A549 (cell line): ENCODE measurements around the gene PRR12. TPM values are rescaled to one million over a fixed set of nuclear protein-coding genes. Genes with fewer than 3 reads are reported as not detected.
A peak's percentile ranks its signal among the peaks of the same experiment; 100 is the strongest.

Experiments
- ATAC-seq, 2 experiments: fragments of 200-7000 bp in 1 of 2; fragments of >200 bp in 1 of 2; cut with Nextera tagmentation in 1 of 2; cut with Tn5 transposase in 1 of 2; 3 replicates each; pipeline versions ENCODE4 v1.8.0 to v1.9.1; 2018 to 2020; ENCODE audit warnings: mild to moderate bottlenecking in 1 of 2, moderate library complexity in 1 of 2
- CTCF ChIA-PET: fragments of 300-600 bp; sonication (Branson Sonifier 250); formaldehyde crosslinking; extraction: SDS; loops from one replicate; lab custom pipeline; 2021; ENCODE audit warnings: antibody characterized with exemption, inconsistent platforms; lab: Yijun Ruan, JAX
- POLR2A ChIA-PET: fragments of 350-600 bp; formaldehyde crosslinking; extraction: SDS; loops from one replicate; lab custom pipeline; 2021; ENCODE audit warnings: antibody characterized with exemption, inconsistent platforms; lab: Yijun Ruan, JAX
- DNase-seq, 2 experiments: peaks; one replicate each; pipeline versions ENCODE4 v3.0.0 to v3.0.0-alpha.2; 2011 to 2016; ENCODE audit warnings: low read depth in 1 of 2, low spot score in 1 of 2
- FAIRE-seq: peaks from 2 replicates; lab custom pipeline; 2011; peaks lifted over from hg19 to GRCh38; lab: Jason Lieb, UNC
- H3K27ac ChIP-seq, 2 experiments: fragments of >200 bp; sonication (Bioruptor Twin); formaldehyde crosslinking; 3 replicates each; pipeline ENCODE4 v1.5.1; 2016 to 2017
- H3K4me1 ChIP-seq: fragments of >200 bp; sonication (Bioruptor Twin); formaldehyde crosslinking; 3 replicates; pipeline ENCODE4 v1.6.1; 2016
- H3K4me2 ChIP-seq: fragments of >200 bp; sonication (Bioruptor Twin); formaldehyde crosslinking; 3 replicates; pipeline ENCODE4 v1.6.1; 2016
- H3K4me3 ChIP-seq: fragments of >200 bp; sonication (Bioruptor Twin); formaldehyde crosslinking; 3 replicates; pipeline ENCODE4 v1.5.1; 2016
- H3K9me3 ChIP-seq: fragments of >200 bp; sonication (Bioruptor Twin); formaldehyde crosslinking; 3 replicates; pipeline ENCODE4 v1.6.1; 2016
- BCL3 ChIP-seq: fragments of >200 bp; sonication (Bioruptor Twin); formaldehyde crosslinking; IDR thresholded peaks from 3 replicates; pipeline ENCODE4 v1.6.1; 2016
- CBX2 ChIP-seq: fragments of 200-600 bp; sonication (generic); IDR thresholded peaks from 2 replicates; pipeline ENCODE4 v1.6.1; 2016; ENCODE audit warnings: low read depth, mild to moderate bottlenecking, borderline replicate concordance
- CBX8 ChIP-seq: fragments of 200-600 bp; sonication (generic); IDR thresholded peaks from 2 replicates; pipeline ENCODE4 v1.6.1; 2016
- CEBPB ChIP-seq, 2 experiments: fragments of >200 bp in 1 of 2; sonication (Bioruptor Twin) in 1 of 2; formaldehyde crosslinking in 1 of 2; IDR thresholded peaks; 2 replicates each; pipeline ENCODE4 v1.6.1; 2012 to 2016
- EHF ChIP-seq: fragments of 250-450 bp; sonication (Bioruptor Pico); IDR thresholded peaks from 2 replicates; pipeline ENCODE4 v1.5.0; 2020; ENCODE audit warnings: mild to moderate bottlenecking
- EP300 ChIP-seq, 2 experiments: fragments of >200 bp; sonication (Bioruptor Twin); formaldehyde crosslinking; IDR thresholded peaks; 2 replicates in 1 of 2; 3 replicates in 1 of 2; pipeline ENCODE4 v1.6.1; 2016 to 2017
- ESRRA ChIP-seq: fragments of 150-350 bp; IDR thresholded peaks from 2 replicates; pipeline ENCODE4 v1.6.1; 2014; ENCODE audit warnings: mild to moderate bottlenecking, low read length, borderline replicate concordance
- FOSB ChIP-seq: fragments of 250-450 bp; sonication (Bioruptor Pico); IDR thresholded peaks from 2 replicates; pipeline ENCODE4 v1.5.0; 2020; ENCODE audit warnings: mild to moderate bottlenecking, moderate library complexity
- FOSL2 ChIP-seq, 2 experiments: fragments of 450-650 bp in 1 of 2; fragments of >200 bp in 1 of 2; sonication (Bioruptor Twin) in 1 of 2; formaldehyde crosslinking; IDR thresholded peaks; 2 replicates each; pipeline versions ENCODE4 v1.5.0 to v1.6.1; 2016 to 2020; ENCODE audit warnings: mild to moderate bottlenecking in 1 of 2, moderate library complexity in 1 of 2
- FOXS1 ChIP-seq: fragments of 250-450 bp; sonication (Bioruptor Pico); IDR thresholded peaks from 2 replicates; pipeline ENCODE4 v1.5.0; 2020; ENCODE audit warnings: mild to moderate bottlenecking, moderate library complexity
- GATA3 ChIP-seq: IDR thresholded peaks from 2 replicates; pipeline ENCODE4 v1.6.1; 2012; ENCODE audit warnings: borderline replicate concordance
- HDAC2 ChIP-seq: fragments of 200-600 bp; sonication (generic); IDR thresholded peaks from 2 replicates; pipeline ENCODE4 v1.6.1; 2016
- HES2 ChIP-seq: fragments of >200 bp; sonication (Bioruptor Twin); formaldehyde crosslinking; IDR thresholded peaks from 2 replicates; pipeline ENCODE4 v1.6.1; 2016
- HEYL ChIP-seq: fragments of 250-450 bp; sonication (Bioruptor Pico); IDR thresholded peaks from 2 replicates; pipeline ENCODE4 v1.8.0; 2021; ENCODE audit warnings: mild to moderate bottlenecking, moderate library complexity
- HOXB13 ChIP-seq: fragments of 250-450 bp; sonication (Bioruptor Pico); IDR thresholded peaks from 2 replicates; pipeline ENCODE4 v1.5.0; 2020; ENCODE audit warnings: low read depth, mild to moderate bottlenecking, moderate library complexity
- HOXB5 ChIP-seq: fragments of 250-450 bp; sonication (Bioruptor Pico); IDR thresholded peaks from 2 replicates; pipeline ENCODE4 v1.5.0; 2020; ENCODE audit warnings: mild to moderate bottlenecking, moderate library complexity
- JUN ChIP-seq, 2 experiments: fragments of >200 bp; sonication (Bioruptor Twin); formaldehyde crosslinking; IDR thresholded peaks; 2 replicates in 1 of 2; 3 replicates in 1 of 2; pipeline ENCODE4 v1.6.1; 2016 to 2017
- JUNB ChIP-seq: fragments of >200 bp; sonication (Bioruptor Twin); formaldehyde crosslinking; IDR thresholded peaks from 2 replicates; pipeline ENCODE4 v1.6.1; 2016
- KDM1A ChIP-seq: fragments of 200-600 bp; sonication (generic); IDR thresholded peaks from 2 replicates; pipeline ENCODE4 v1.6.1; 2016; ENCODE audit warnings: low read depth, mild to moderate bottlenecking
- MAX ChIP-seq: IDR thresholded peaks from 2 replicates; pipeline ENCODE4 v1.6.1; 2012
- PHF8 ChIP-seq: fragments of 200-600 bp; sonication (generic); IDR thresholded peaks from 2 replicates; pipeline ENCODE4 v1.6.1; 2016; ENCODE audit warnings: low read depth, mild to moderate bottlenecking, antibody characterized with exemption, moderate library complexity, borderline replicate concordance
- POLR2A ChIP-seq: IDR thresholded peaks from 2 replicates; pipeline ENCODE4 v1.6.1; 2012; ENCODE audit warnings: mild to moderate bottlenecking, low read length
- POLR2AphosphoS2 ChIP-seq: conservative IDR thresholded peaks from 2 replicates; pipeline ENCODE4 v1.6.1; 2012; ENCODE audit warnings: low read length, improper control_type of control experiment, inconsistent platforms
- RAD21 ChIP-seq, 2 experiments: fragments of >200 bp in 1 of 2; sonication (Bioruptor Twin) in 1 of 2; formaldehyde crosslinking in 1 of 2; IDR thresholded peaks in 1 of 2; conservative IDR thresholded peaks in 1 of 2; 2 replicates in 1 of 2; 3 replicates in 1 of 2; pipeline ENCODE4 v1.6.1; 2012 to 2018; ENCODE audit warnings: inconsistent platforms in 1 of 2
- RARB ChIP-seq: fragments of 250-450 bp; sonication (Bioruptor Pico); IDR thresholded peaks from 2 replicates; pipeline ENCODE4 v1.8.0; 2021; ENCODE audit warnings: mild to moderate bottlenecking, moderate library complexity
- RFX5 ChIP-seq: fragments of 450-650 bp; IDR thresholded peaks from 2 replicates; pipeline ENCODE4 v1.7.1; 2014; ENCODE audit warnings: antibody characterized with exemption, mild to moderate bottlenecking, moderate library complexity
- SREBF2 ChIP-seq: fragments of 450-650 bp; IDR thresholded peaks from 2 replicates; pipeline ENCODE4 v1.6.1; 2014; ENCODE audit warnings: mild to moderate bottlenecking, moderate library complexity
- TP53 ChIP-seq: fragments of 250-450 bp; sonication (Bioruptor Pico); IDR thresholded peaks from 2 replicates; pipeline ENCODE4 v1.5.0; 2021; ENCODE audit warnings: mild to moderate bottlenecking, moderate library complexity
- USF2 ChIP-seq: fragments of 450-650 bp; IDR thresholded peaks from 2 replicates; pipeline ENCODE4 v1.6.1; 2014; ENCODE audit warnings: antibody characterized with exemption
- ZC3H11A ChIP-seq: fragments of 450-650 bp; IDR thresholded peaks from 2 replicates; pipeline ENCODE4 v1.6.1; 2014; ENCODE audit warnings: antibody characterized with exemption, mild to moderate bottlenecking
- ZFP36 ChIP-seq: fragments of 450-650 bp; IDR thresholded peaks from 2 replicates; pipeline ENCODE4 v1.6.1; 2014; ENCODE audit warnings: borderline replicate concordance; ENCODE audit not compliant: partially characterized antibody
- WGBS: methylation state at CpG from one replicate; pipeline ENCODE4 v1.1.6; 2017; ENCODE audit errors: missing lambda C conversion rate; 5-methylcytosine and 5-hydroxymethylcytosine counted together
- polyA plus RNA-seq, 4 experiments: library from polyadenylated mRNA; depleted of rRNA in 3 of 4; stranded (reverse); fragments of >200 nt; fragmentation: RNase III in 1 of 4; extraction: RNeasy Plus Mini Kit Qiagen cat#74134 plus additional on column Dnase treatment in 1 of 4; gene quantifications; 2 replicates in 3 of 4; 3 replicates in 1 of 4; pipeline ENCODE4 v1.2.3, GENCODE V29; 2011 to 2017
- TF ChIP-seq, protein P1 (sequence below): fragments of >200 bp; sonication (Bioruptor Twin); formaldehyde crosslinking; IDR thresholded peaks from 3 replicates; pipeline ENCODE4 v1.5.1; 2016

The PRR12 gene
- polyA plus RNA-seq, 2 of the 4 experiments (the other 2 are of a cell fraction) = 0.78 to 15.6 TPM

- Histone ChIP-seq H3K4me3 (no peak overlapping the region), H3K9me3 (no peaks in the 10 kb centered on the region), H3K4me1 (peaks cover 28% of the 10 kb centered on the region), H3K4me2 (no peak overlapping the region), H3K27ac (no peak overlapping the region)
- POLR2A ChIA-PET = interaction anchor here (0.7 kb wide), 1 partner anchor 54 kb away, joined by 6 read pairs; no protein-coding TSS in a partner anchor
- no peak for FAIRE-seq
- TF ChIP-seq ZC3H11A = no peak
- TF ChIP-seq HOXB13 = no peak
- TF ChIP-seq GATA3 = no peak
- TF ChIP-seq RFX5 = no peak
- no peak for TF ChIP-seq MAX
- no peak for TF ChIP-seq POLR2AphosphoS2
- TF ChIP-seq KDM1A = no peak
- TF ChIP-seq ZFP36 = no peak
- no peak for TF ChIP-seq CBX8
- no peak for TF ChIP-seq HEYL (CRISPR knock-in tag)
- no peak for TF ChIP-seq POLR2A
- TF ChIP-seq CBX2 = no peak
- TF ChIP-seq JUNB = no peak
- TF ChIP-seq JUN (IDR thresholded peaks at IDR 0.05) = no peak
- TF ChIP-seq HES2 = no peak
- no peak for TF ChIP-seq TP53 (CRISPR knock-in tag)
- TF ChIP-seq, protein P1, sequence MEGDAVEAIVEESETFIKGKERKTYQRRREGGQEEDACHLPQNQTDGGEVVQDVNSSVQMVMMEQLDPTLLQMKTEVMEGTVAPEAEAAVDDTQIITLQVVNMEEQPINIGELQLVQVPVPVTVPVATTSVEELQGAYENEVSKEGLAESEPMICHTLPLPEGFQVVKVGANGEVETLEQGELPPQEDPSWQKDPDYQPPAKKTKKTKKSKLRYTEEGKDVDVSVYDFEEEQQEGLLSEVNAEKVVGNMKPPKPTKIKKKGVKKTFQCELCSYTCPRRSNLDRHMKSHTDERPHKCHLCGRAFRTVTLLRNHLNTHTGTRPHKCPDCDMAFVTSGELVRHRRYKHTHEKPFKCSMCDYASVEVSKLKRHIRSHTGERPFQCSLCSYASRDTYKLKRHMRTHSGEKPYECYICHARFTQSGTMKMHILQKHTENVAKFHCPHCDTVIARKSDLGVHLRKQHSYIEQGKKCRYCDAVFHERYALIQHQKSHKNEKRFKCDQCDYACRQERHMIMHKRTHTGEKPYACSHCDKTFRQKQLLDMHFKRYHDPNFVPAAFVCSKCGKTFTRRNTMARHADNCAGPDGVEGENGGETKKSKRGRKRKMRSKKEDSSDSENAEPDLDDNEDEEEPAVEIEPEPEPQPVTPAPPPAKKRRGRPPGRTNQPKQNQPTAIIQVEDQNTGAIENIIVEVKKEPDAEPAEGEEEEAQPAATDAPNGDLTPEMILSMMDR = no peak
- CTCF ChIA-PET = interaction anchor here (0.7 to 2.2 kb wide), 8 partner anchors 11 to 63 kb away, joined by 3 to 11 read pairs (median 4); no protein-coding TSS in a partner anchor
- no peak for ATAC-seq
- WGBS = 97% methylated on average over 12 of the region's 12 CpGs
- DNase-seq = no peak
Observed at GRCh38 chr19:49609499-49610092, 18.6 kb downstream of the PRR12 start.

- ChIA-PET POLR2A (interaction anchor here (1.8 kb wide), 1 partner anchor 28 kb away, joined by 5 read pairs; the partner anchor contains the start of gene SCAF1), CTCF (interaction anchor here (1.6 to 1.7 kb wide), 3 partner anchors 10 to 59 kb away, joined by 3 to 7 read pairs (median 5); no protein-coding TSS in a partner anchor)
- DNase-seq = peak; percentile 68 to 69
- Histone ChIP-seq H3K27ac (peak overlapping the region; percentile 65 to 84), H3K4me2 (peak overlapping the region; percentile 72)
- peak; percentile 7 for FAIRE-seq
- TF ChIP-seq USF2 = peak; percentile 62
- TF ChIP-seq RAD21 (conservative IDR thresholded peaks at IDR 0.05 in 1 of 2, IDR thresholded peaks at IDR 0.05 in 1 of 2) = no peak
- TF ChIP-seq JUN (IDR thresholded peaks at IDR 0.05) = no peak
- TF ChIP-seq FOXS1 (CRISPR knock-in tag) = no peak
- no peak for TF ChIP-seq TP53 (CRISPR knock-in tag)
- no peak for TF ChIP-seq HOXB5 (CRISPR knock-in tag)
- no peak for TF ChIP-seq RARB (CRISPR knock-in tag)
- no peak for TF ChIP-seq SREBF2
- TF ChIP-seq FOSL2 (IDR thresholded peaks at IDR 0.05) = no peak
- peak; percentile 72 for TF ChIP-seq FOSL2 (CRISPR knock-in tag; IDR thresholded peaks at IDR 0.05)
- TF ChIP-seq HEYL (CRISPR knock-in tag) = no peak
- TF ChIP-seq BCL3 = no peak
- TF ChIP-seq EP300 (IDR thresholded peaks at IDR 0.05) = no peak
- TF ChIP-seq HOXB13 = no peak
- no peak for TF ChIP-seq JUNB
- peak; percentile 71; the same call in 1 of the 2 replicates for TF ChIP-seq ESRRA
- no peak for TF ChIP-seq FOSB (CRISPR knock-in tag)
- no peak for TF ChIP-seq PHF8
- no peak for TF ChIP-seq HDAC2
- TF ChIP-seq EHF (CRISPR knock-in tag) = no peak
- TF ChIP-seq CEBPB (IDR thresholded peaks at IDR 0.05) = no peak
- TF ChIP-seq, all 56 proteins: peak for 3
- Histone ChIP-seq H3K9me3 (no peaks in the 10 kb centered on the region), H3K4me1 (peaks cover 34% of the 10 kb centered on the region), H3K4me3 (no peak overlapping the region)
- peak; percentile 43 to 59 for ATAC-seq
- WGBS = 28% methylated on average over 4 of the region's 4 CpGs
Observed at GRCh38 chr19:49613374-49613773, 22.4 kb downstream of the PRR12 start.
